Mesenchymal stem cell (in vitro differentiated cells and primary cell): ENCODE measurements around the gene SHTN1.

Experiments used
- DNase-seq: peaks from one replicate; pipeline ENCODE4 v3.0.0-alpha.2; 2013
- H2AFZ ChIP-seq: one replicate; pipeline ENCODE4 v1.6.1; 2013; ENCODE audit warnings: low read depth, mild to moderate bottlenecking, control low read depth, inconsistent platforms, low read length, moderate library complexity
- H2AK5ac ChIP-seq: 2 replicates; pipeline ENCODE4 v1.6.1; 2013; ENCODE audit warnings: low read length, moderate library complexity, mild to moderate bottlenecking, inconsistent platforms; ENCODE audit not compliant: severe bottlenecking
- H2BK120ac ChIP-seq: one replicate; pipeline ENCODE4 v1.6.1; 2013; ENCODE audit warnings: low read depth, mild to moderate bottlenecking, inconsistent platforms, low read length, moderate library complexity
- H2BK12ac ChIP-seq, 2 experiments: one replicate each; pipeline ENCODE4 v1.6.1; 2013; ENCODE audit warnings: inconsistent platforms in 2 of 2, low read length in 2 of 2, mild to moderate bottlenecking in 2 of 2, moderate library complexity in 2 of 2, control low read depth in 1 of 2
- H2BK15ac ChIP-seq: one replicate; pipeline ENCODE4 v1.6.1; 2013; ENCODE audit warnings: mild to moderate bottlenecking, low read depth, inconsistent platforms; ENCODE audit not compliant: poor library complexity, severe bottlenecking
- H2BK5ac ChIP-seq: 2 replicates; pipeline ENCODE4 v1.6.1; 2013; ENCODE audit warnings: low read depth, mild to moderate bottlenecking, low read length, control low read depth, inconsistent platforms; ENCODE audit not compliant: poor library complexity, severe bottlenecking
- H3K14ac ChIP-seq, 2 experiments: one replicate each; pipeline ENCODE4 v1.6.1; 2013; ENCODE audit warnings: inconsistent platforms in 2 of 2, low read length in 2 of 2, control low read depth in 1 of 2, mild to moderate bottlenecking in 1 of 2, moderate library complexity in 1 of 2
- H3K18ac ChIP-seq, 2 experiments: one replicate each; pipeline ENCODE4 v1.6.1; 2013; ENCODE audit warnings: inconsistent platforms in 2 of 2, low read length in 2 of 2, control low read depth in 1 of 2, low read depth in 1 of 2, mild to moderate bottlenecking in 1 of 2
- H3K23ac ChIP-seq, 2 experiments: one replicate each; pipeline ENCODE4 v1.6.1; 2013; ENCODE audit warnings: inconsistent platforms in 2 of 2, low read length in 2 of 2, mild to moderate bottlenecking in 2 of 2, moderate library complexity in 2 of 2, control low read depth in 1 of 2
- H3K27ac ChIP-seq: 2 replicates; pipeline ENCODE4 v1.5.1; 2013; ENCODE audit warnings: mild to moderate bottlenecking, moderate library complexity, low read length, control low read depth, inconsistent platforms; ENCODE audit not compliant: poor library complexity, severe bottlenecking
- H3K27me3 ChIP-seq, 2 experiments: 2 replicates each; pipeline versions ENCODE4 v1.6.1 to v1.7.0; 2013; ENCODE audit warnings: low read length in 2 of 2, mild to moderate bottlenecking in 2 of 2, moderate library complexity in 2 of 2, control low read depth in 1 of 2, inconsistent platforms in 1 of 2; ENCODE audit not compliant: control insufficient read depth in 1 of 2, insufficient read depth in 1 of 2
- H3K36me3 ChIP-seq, 2 experiments: 2 replicates each; pipeline versions ENCODE4 v1.6.1 to v1.7.0; 2013; ENCODE audit warnings: low read length in 2 of 2, control low read depth in 1 of 2, inconsistent platforms in 1 of 2, low read depth in 1 of 2, mild to moderate bottlenecking in 1 of 2; ENCODE audit not compliant: insufficient read depth in 2 of 2, control insufficient read depth in 1 of 2
- H3K4ac ChIP-seq, 2 experiments: one replicate each; pipeline ENCODE4 v1.6.1; 2013; ENCODE audit warnings: inconsistent platforms in 2 of 2, low read length in 2 of 2, mild to moderate bottlenecking in 2 of 2, moderate library complexity in 2 of 2, control low read depth in 1 of 2, low read depth in 1 of 2
- H3K4me1 ChIP-seq: 2 replicates; pipeline ENCODE4 v1.6.1; 2013; ENCODE audit warnings: low read depth, low read length, control low read depth; ENCODE audit not compliant: control insufficient read depth, insufficient read depth
- H3K4me2 ChIP-seq: 2 replicates; pipeline ENCODE4 v1.6.1; 2013; ENCODE audit warnings: low read length, mild to moderate bottlenecking, inconsistent platforms; ENCODE audit not compliant: poor library complexity, severe bottlenecking
- H3K4me3 ChIP-seq, 2 experiments: 2 replicates each; pipeline versions ENCODE4 v1.5.1 to v1.7.0; 2013; ENCODE audit warnings: low read length in 2 of 2, mild to moderate bottlenecking in 2 of 2, control low read depth in 1 of 2, low read depth in 1 of 2; ENCODE audit not compliant: insufficient read depth in 1 of 2
- H3K79me1 ChIP-seq: replicated peaks from 2 replicates; pipeline ENCODE4 v1.6.1; 2013; ENCODE audit warnings: mild to moderate bottlenecking, control low read depth, low read length, inconsistent platforms; ENCODE audit not compliant: poor library complexity, severe bottlenecking
- H3K9ac ChIP-seq: 2 replicates; pipeline ENCODE4 v1.7.0; 2013; ENCODE audit warnings: mild to moderate bottlenecking, low read length, moderate library complexity
- H3K9me3 ChIP-seq: 2 replicates; pipeline ENCODE4 v1.7.0; 2013; ENCODE audit warnings: mild to moderate bottlenecking, low read length; ENCODE audit not compliant: control insufficient read depth
- H4K8ac ChIP-seq: one replicate; pipeline ENCODE4 v1.6.1; 2013; ENCODE audit warnings: inconsistent platforms, mild to moderate bottlenecking, low read length, moderate library complexity
- H4K91ac ChIP-seq: one replicate; pipeline ENCODE4 v1.6.1; 2013; ENCODE audit warnings: mild to moderate bottlenecking, low read length, inconsistent platforms
- WGBS: methylation state at CpG from one replicate; pipeline ENCODE4 v1.1.7; 2013; ENCODE audit warnings: mixed read lengths; 5-methylcytosine and 5-hydroxymethylcytosine counted together

The SHTN1 gene

DNA sequence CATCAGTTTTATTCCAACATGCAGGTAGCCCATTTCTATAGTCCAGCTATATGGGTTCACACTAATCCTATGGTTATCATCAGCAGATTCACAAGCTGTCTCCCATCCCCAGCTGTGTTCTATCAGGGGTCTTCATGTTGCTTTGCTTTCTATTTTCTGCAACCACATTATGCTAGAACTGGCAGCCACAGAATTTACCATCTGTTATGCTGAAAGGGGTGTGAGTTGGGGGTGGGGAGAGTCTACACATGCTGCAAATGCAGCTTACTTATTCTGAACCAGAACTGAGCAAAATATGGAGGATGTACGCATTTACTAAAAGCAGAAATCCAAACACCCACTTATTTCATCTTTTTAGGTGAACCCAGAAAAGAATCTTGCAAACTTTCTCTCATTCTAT lies 32.9 kb downstream of the SHTN1 start:
- WGBS: 96% methylated on average over 1 of the region's 1 CpG
- H3K4me2 ChIP-seq: no peak overlapping the region

DNA sequence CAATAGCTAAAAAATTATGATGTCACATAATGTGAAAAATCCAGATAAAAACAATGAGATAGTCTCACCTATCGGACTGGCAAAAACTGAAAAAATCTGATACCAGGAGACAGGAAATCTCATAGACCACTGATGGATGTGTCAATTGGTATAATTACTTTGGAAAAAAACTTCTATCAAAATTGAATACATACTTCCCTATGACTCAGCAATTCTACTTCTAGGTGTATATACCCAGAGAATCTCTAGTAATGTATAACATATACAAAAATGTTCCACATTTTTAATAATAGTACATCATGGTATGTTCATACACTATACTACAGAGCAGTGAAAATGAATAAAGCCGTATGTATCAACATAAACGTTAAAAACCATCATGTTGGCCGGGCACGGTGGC lies 34.9 kb downstream of the SHTN1 start:
- 100% methylated on average over 4 of the region's 5 CpGs for WGBS
- no peak overlapping the region for H3K9ac ChIP-seq

More for the DNA sequence above, 32.9 kb downstream of the SHTN1 start:
- no peak for DNase-seq
- H4K8ac ChIP-seq: no peak overlapping the region
- no peak overlapping the region for H3K4me3 ChIP-seq
- peaks cover 0 to 7% of the 10 kb centered on the region in 2 experiments for H3K36me3 ChIP-seq
- H3K4ac ChIP-seq: no peak overlapping the region
- H3K79me1 ChIP-seq: peaks cover 21% of the 10 kb centered on the region
- H2AK5ac ChIP-seq: no peak overlapping the region
- H3K27ac ChIP-seq: no peak overlapping the region
- no peak overlapping the region for H3K9ac ChIP-seq
- no peak overlapping the region for H4K91ac ChIP-seq
- no peak overlapping the region for H2BK120ac ChIP-seq
- H3K14ac ChIP-seq: no peak overlapping the region
- H2BK12ac ChIP-seq: no peak overlapping the region
- no peak overlapping the region for H2BK5ac ChIP-seq
- H3K9me3 ChIP-seq: no peaks in the 10 kb centered on the region
- H3K18ac ChIP-seq: no peak overlapping the region
- no peaks in the 10 kb centered on the region for H3K4me1 ChIP-seq
- no peak overlapping the region for H3K23ac ChIP-seq
- H2BK15ac ChIP-seq: no peak overlapping the region
- H2AFZ ChIP-seq: no peak overlapping the region
- H3K27me3 ChIP-seq: no peaks in the 10 kb centered on the region

DNA sequence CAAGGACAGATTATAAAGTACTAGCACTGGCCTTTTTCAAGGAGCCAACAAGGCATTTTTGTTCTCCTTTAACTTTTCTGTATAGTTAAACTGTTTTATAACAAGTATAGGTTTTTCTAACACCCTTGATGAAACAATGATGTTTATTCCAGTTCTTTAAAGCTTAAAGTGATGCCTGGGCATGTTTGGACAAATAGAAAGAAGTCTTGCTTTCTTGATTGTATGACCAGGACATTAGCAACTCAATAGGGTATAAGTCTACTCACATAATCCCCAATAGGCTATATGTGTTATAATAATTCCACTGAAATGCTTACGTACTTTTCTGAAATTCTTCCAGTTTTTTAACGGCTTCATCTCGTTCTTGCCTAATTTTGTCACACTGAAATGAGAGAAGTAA lies 36.7 kb downstream of the SHTN1 start:
- no peak overlapping the region for H3K9ac ChIP-seq
- peaks cover 0 to 7% of the 10 kb centered on the region in 2 experiments for H3K36me3 ChIP-seq
- H2BK120ac ChIP-seq: no peak overlapping the region
- H3K4me2 ChIP-seq: no peak overlapping the region
- H3K27ac ChIP-seq: no peak overlapping the region
- peaks cover 18% of the 10 kb centered on the region for H3K79me1 ChIP-seq
- no peak overlapping the region for H3K18ac ChIP-seq
- no peak overlapping the region for H2AK5ac ChIP-seq
- no peaks in the 10 kb centered on the region for H3K27me3 ChIP-seq
- no CpG with 5 or more reads among the region's 3 CpGs for WGBS
- no peak overlapping the region for H4K8ac ChIP-seq
- no peak for DNase-seq
- no peak overlapping the region for H3K23ac ChIP-seq
- no peak overlapping the region for H2AFZ ChIP-seq
- no peak overlapping the region for H3K14ac ChIP-seq
- no peaks in the 10 kb centered on the region for H3K9me3 ChIP-seq
- H2BK5ac ChIP-seq: no peak overlapping the region
- no peak overlapping the region for H3K4ac ChIP-seq
- H3K4me3 ChIP-seq: no peak overlapping the region
- no peak overlapping the region for H2BK15ac ChIP-seq
- no peak overlapping the region for H4K91ac ChIP-seq
- H2BK12ac ChIP-seq: no peak overlapping the region
- no peaks in the 10 kb centered on the region for H3K4me1 ChIP-seq

More for the DNA sequence above, 34.9 kb downstream of the SHTN1 start:
- H3K79me1 ChIP-seq: peaks cover 19% of the 10 kb centered on the region
- no peaks in the 10 kb centered on the region for H3K4me1 ChIP-seq
- H3K23ac ChIP-seq: no peak overlapping the region
- no peak overlapping the region for H3K18ac ChIP-seq
- H4K8ac ChIP-seq: no peak overlapping the region
- H3K36me3 ChIP-seq: peaks cover 0 to 7% of the 10 kb centered on the region in 2 experiments
- H2BK12ac ChIP-seq: no peak overlapping the region
- H3K27ac ChIP-seq: no peak overlapping the region
- H2BK5ac ChIP-seq: no peak overlapping the region
- no peak overlapping the region for H2BK120ac ChIP-seq
- H3K27me3 ChIP-seq: no peaks in the 10 kb centered on the region
- no peak overlapping the region for H3K4me3 ChIP-seq
- H3K4ac ChIP-seq: no peak overlapping the region
- H2AFZ ChIP-seq: no peak overlapping the region
- H3K9me3 ChIP-seq: no peaks in the 10 kb centered on the region
- H3K4me2 ChIP-seq: no peak overlapping the region
- H2AK5ac ChIP-seq: no peak overlapping the region
- no peak overlapping the region for H2BK15ac ChIP-seq
- H3K14ac ChIP-seq: no peak overlapping the region
- DNase-seq: no peak
- no peak overlapping the region for H4K91ac ChIP-seq

DNA sequence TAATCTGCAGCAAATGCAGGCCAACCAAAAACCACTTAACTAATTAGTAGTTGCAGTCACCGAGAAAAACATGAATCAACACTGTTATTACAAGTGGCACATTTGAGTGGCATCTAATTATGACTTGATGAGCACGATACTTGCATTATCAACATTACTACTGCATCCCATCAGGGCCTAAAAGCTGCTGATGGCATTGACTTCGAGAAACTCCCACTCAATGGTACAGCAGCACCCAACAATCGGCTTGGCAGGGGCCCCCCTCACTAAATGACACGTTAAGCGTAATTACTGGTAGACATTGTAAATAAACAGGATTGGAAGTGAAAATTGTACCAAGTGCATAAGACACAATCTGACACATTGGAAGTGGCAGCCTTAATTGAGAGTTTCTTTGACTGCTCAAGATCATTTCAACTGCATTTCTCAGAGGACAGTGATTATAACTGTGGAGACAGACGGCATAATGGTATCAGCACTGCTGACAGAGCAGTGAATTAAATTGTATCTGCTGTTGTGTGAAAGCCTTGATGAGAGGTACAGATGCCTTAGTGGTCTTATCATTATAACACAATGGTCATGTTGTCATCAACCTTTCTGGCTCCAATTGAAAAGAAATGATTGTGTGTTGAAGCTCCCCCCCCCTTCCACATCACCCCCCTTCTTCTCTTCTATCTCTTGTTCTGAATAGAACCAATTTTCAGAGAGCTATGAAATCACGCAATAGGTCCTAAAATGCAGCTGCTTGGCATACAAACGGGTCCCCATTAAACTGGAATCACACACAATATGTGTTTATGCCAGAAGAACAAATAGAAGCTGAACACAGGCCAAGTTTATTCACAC lies 43.4 kb downstream of the SHTN1 start:
- no peak overlapping the region for H3K23ac ChIP-seq
- WGBS: 96% methylated on average over 9 of the region's 9 CpGs
- no peak overlapping the region for H2BK5ac ChIP-seq
- H2AK5ac ChIP-seq: no peak overlapping the region
- no peak overlapping the region for H2BK120ac ChIP-seq
- H3K4ac ChIP-seq: no peak overlapping the region
- H3K9ac ChIP-seq: no peak overlapping the region
- H3K4me2 ChIP-seq: no peak overlapping the region
- no peaks in the 10 kb centered on the region for H3K9me3 ChIP-seq
- no peak overlapping the region for H2BK15ac ChIP-seq
- peaks cover 7% of the 10 kb centered on the region for H3K79me1 ChIP-seq
- peaks cover 0 to 4% of the 10 kb centered on the region in 2 experiments for H3K36me3 ChIP-seq
- H3K27ac ChIP-seq: no peak overlapping the region
- no peak overlapping the region for H2AFZ ChIP-seq
- H3K14ac ChIP-seq: no peak overlapping the region
- H2BK12ac ChIP-seq: no peak overlapping the region
- DNase-seq: no peak
- no peak overlapping the region for H3K18ac ChIP-seq
- H3K4me1 ChIP-seq: no peaks in the 10 kb centered on the region
- H4K91ac ChIP-seq: no peak overlapping the region
- H3K27me3 ChIP-seq: no peaks in the 10 kb centered on the region
- no peak overlapping the region for H4K8ac ChIP-seq
- H3K4me3 ChIP-seq: no peak overlapping the region
